Body of pancreas (tissue), 4 donors: ENCODE results near the gene LGI1.

Source experiments
- POLR2A ChIP-seq, 3 donors: fragments of 450-650 bp; IDR thresholded peaks; one replicate each; pipeline ENCODE4 v1.6.1; 2016; ENCODE audit warnings: antibody characterized with exemption in 3 of 3, mild to moderate bottlenecking in 2 of 3
- TF ChIP-seq, protein P1 (sequence below), 7 experiments: fragments of 450-650 bp in 4 of 7; fragments of 200-600 bp in 3 of 7; sonication (generic) in 3 of 7; IDR thresholded peaks; one replicate each; pipeline ENCODE4 v1.5.1; 2016 to 2019; ENCODE audit warnings: antibody characterized with exemption in 7 of 7

DNA sequence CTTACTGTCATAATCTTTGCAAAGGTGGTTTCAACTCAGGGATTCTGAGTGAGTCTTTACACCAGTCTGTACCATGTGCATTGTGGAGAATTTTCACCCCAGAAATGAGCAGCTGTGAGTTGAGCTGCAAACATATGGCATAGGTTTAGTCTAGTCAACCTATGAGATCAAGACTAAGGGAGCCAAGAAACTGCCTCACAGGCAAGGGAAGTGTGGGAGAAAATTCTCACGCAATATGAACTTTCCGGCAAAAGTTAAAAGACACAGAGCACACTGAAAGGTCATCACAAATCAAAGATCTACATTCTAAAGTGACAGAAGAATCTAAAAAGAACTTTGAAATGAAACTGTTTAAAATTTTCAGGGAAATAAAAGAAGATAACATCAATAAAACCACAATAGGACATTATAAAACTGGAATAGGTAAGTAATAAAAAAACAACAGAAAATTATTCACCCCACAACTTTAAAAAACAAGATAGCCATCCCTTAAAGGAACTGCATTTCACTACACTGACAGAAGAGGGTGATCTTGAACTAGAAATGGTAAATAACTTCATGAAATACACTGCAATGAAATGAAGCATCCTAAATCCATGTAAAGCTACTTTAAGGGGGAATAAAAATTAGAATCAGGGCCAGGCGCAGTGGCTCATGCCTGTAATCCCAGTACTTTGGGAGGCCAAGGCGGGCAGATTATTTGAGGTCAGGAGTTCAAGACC is 63.5 kb downstream of the LGI1 start:
- TF ChIP-seq, protein P1, sequence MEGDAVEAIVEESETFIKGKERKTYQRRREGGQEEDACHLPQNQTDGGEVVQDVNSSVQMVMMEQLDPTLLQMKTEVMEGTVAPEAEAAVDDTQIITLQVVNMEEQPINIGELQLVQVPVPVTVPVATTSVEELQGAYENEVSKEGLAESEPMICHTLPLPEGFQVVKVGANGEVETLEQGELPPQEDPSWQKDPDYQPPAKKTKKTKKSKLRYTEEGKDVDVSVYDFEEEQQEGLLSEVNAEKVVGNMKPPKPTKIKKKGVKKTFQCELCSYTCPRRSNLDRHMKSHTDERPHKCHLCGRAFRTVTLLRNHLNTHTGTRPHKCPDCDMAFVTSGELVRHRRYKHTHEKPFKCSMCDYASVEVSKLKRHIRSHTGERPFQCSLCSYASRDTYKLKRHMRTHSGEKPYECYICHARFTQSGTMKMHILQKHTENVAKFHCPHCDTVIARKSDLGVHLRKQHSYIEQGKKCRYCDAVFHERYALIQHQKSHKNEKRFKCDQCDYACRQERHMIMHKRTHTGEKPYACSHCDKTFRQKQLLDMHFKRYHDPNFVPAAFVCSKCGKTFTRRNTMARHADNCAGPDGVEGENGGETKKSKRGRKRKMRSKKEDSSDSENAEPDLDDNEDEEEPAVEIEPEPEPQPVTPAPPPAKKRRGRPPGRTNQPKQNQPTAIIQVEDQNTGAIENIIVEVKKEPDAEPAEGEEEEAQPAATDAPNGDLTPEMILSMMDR (IDR thresholded peaks at IDR 0.05): peak; percentile 36 to 85 (median 66)
- TF ChIP-seq POLR2A (IDR thresholded peaks at IDR 0.05): no peak
